ENCODE measurements around the gene GPATCH1.
A peak's percentile ranks its signal among the peaks of the same experiment; 100 is the strongest.

The GPATCH1 gene

DNA sequence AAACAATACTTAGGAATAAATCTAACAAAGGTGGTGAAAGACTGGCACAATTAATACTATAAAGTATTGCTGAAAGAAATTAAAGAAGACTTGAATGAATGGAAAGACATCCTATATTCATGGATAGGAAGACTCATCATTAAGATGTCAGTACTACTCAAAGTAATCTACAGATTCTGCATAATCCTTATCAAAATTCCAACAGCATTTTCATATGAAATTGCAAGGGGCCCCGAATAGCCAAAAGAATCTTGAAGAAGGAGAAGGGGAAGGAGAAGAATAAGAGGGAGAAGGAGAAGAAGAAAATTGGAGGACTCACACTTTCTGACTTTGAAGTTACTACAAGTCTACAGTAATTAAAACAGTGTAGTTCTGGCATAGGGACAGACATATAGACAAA, 87.5 kb downstream of the GPATCH1 start:
- H3K27ac ChIP-seq = no peak overlapping the region
- TF ChIP-seq, protein P1, sequence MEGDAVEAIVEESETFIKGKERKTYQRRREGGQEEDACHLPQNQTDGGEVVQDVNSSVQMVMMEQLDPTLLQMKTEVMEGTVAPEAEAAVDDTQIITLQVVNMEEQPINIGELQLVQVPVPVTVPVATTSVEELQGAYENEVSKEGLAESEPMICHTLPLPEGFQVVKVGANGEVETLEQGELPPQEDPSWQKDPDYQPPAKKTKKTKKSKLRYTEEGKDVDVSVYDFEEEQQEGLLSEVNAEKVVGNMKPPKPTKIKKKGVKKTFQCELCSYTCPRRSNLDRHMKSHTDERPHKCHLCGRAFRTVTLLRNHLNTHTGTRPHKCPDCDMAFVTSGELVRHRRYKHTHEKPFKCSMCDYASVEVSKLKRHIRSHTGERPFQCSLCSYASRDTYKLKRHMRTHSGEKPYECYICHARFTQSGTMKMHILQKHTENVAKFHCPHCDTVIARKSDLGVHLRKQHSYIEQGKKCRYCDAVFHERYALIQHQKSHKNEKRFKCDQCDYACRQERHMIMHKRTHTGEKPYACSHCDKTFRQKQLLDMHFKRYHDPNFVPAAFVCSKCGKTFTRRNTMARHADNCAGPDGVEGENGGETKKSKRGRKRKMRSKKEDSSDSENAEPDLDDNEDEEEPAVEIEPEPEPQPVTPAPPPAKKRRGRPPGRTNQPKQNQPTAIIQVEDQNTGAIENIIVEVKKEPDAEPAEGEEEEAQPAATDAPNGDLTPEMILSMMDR (conservative IDR thresholded peaks at IDR 0.05) = no peak

DNA sequence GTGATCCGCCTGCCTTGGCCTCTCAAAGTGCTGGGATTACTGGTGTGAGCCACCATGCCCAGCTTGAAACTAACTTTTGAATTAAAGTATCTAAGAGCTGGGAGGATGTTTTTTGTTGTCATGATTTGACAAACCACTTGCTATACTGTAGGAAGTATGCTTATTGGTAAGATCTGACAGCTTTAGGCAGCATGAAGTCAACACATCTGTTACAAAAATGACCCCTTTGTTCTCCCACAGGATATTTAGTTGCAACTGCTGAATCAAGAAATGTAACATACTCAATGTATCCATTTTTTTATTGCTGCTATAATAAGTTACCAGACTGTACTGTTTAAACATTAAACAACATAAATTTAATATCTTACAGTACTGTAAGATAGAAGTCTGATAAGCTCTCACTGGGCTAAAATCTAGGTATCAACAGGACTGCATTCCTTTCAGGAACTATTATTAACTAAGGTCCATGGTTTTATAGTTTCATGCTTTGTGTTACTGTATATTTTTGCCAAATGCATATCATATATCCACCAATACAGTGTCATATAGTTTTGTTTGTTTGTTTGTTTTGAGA, 90.3 kb downstream of the GPATCH1 start:
- TF ChIP-seq, protein P1 (conservative IDR thresholded peaks at IDR 0.05) = no peak
- peak overlapping the region; percentile 53 for H3K27ac ChIP-seq

DNA sequence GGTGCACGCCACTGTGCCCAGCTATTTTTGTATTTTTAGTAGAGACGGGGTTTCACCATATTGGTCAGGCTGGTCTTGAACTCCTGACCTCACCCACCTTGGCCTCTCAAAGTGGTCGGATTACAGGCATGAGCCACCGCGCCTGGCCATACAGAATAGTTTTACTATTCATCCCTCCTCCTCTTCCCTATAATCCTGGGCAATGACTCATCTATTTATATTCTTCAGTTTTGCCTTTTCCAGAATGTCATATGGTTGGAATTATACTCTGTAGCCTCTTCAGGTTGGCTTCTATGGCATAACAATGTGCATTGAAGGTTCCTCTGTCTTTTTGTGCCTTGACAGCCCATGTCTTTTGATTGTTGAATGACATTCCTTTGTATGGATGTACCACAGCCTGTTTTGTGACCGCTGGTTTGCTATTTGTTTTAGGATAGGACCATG, 91.0 kb downstream of the GPATCH1 start:
- TF ChIP-seq, protein P1 (conservative IDR thresholded peaks at IDR 0.05) = no peak
- peak overlapping the region; percentile 53 for H3K27ac ChIP-seq

DNA sequence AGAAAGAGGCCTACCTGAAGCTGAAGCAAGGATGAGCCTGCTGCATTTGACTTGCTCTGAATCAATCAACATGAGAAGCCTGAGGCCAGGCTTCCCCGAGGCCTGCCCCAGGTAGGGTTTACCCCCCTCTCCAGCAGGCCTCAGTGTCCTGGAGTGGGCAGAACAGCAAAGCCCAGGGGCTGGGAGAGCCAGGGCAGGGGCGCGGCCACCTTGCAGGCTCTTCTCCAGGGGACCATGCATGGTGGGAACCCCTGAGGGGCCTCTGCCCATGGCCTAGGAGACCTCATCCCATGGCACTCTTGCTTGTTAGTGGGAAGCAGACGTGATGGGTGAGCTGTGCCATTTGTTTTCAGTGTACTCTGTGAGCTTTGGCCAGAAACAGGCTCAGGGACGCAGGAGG, 93.2 kb downstream of the GPATCH1 start:
- no peak overlapping the region for H3K27ac ChIP-seq
- TF ChIP-seq, protein P1 (conservative IDR thresholded peaks at IDR 0.05) = no peak

DNA sequence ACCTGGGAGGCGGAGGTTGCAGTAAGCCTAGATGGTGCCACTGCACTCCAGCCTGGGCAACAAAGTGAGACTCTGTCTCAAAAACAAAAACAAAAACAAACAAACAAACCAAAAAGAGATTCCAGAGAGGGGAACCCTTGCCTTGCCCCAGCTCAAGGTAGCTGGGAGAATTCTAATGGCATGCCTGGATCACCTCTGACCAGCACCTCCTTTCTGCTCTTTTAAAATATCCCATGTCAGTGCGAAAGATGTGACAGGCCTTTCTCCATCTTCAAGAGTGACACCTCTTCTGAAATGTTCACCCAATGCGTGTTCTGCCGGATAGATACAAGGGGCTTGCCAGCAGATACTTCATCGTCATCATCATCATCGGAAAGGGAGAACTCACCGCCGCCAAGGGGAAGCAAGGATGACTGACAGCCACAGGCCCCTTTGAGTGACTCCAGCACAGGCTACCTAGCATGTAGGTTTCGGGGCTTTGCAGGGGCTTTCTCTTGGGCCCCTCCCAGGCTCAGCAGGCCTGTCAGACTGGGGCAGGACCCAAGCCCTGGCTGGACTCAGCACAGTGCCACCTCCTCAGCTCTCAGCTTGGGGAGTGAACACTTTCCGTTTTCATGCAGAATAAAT, 94.3 kb downstream of the GPATCH1 start:
- H3K27ac ChIP-seq = peak overlapping the region; percentile 97
- TF ChIP-seq, protein P1 (conservative IDR thresholded peaks at IDR 0.05) = no peak

DNA sequence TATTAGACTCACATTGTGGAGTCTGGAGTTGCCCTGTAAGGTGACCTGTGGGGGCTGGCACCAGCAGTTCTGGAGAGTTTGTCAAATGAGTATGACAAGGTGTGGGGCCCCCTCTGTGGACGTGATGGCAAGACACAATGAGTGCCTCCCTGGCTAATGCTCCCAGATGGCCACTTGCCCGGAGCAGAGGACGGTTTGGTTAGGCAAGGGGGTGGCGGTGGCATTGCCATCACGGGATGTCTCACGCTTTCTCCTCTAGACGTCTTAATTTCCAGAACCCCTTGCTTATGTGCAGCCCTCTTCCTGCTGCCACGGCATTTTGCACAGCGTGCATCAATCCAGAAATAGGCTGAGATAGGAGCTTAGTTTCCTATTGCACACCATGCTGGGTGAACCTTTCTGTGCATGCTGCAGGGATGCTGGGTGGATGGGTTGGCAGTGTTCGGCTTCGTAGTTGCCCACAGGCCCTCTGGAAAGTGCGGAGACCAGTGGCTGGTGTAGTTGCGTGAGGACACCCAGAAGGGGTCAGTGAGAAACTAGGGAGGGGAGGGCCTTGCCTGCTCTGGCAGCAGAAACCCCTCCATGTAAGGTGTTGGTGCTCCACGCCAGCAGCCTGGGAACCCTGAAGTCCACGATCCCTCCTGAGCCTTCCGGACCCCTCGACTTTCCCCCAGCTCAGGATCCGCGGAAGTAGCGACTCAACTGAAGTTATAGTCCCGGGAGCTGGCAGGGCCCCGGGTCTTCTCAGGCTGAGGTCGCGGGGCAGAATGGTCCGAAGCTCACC, 95.1 kb downstream of the GPATCH1 start:
- H3K27ac ChIP-seq = peak overlapping the region; percentile 97
- TF ChIP-seq, protein P1 (conservative IDR thresholded peaks at IDR 0.05) = peak; percentile 23; the same call in 1 of the 2 replicates

DNA sequence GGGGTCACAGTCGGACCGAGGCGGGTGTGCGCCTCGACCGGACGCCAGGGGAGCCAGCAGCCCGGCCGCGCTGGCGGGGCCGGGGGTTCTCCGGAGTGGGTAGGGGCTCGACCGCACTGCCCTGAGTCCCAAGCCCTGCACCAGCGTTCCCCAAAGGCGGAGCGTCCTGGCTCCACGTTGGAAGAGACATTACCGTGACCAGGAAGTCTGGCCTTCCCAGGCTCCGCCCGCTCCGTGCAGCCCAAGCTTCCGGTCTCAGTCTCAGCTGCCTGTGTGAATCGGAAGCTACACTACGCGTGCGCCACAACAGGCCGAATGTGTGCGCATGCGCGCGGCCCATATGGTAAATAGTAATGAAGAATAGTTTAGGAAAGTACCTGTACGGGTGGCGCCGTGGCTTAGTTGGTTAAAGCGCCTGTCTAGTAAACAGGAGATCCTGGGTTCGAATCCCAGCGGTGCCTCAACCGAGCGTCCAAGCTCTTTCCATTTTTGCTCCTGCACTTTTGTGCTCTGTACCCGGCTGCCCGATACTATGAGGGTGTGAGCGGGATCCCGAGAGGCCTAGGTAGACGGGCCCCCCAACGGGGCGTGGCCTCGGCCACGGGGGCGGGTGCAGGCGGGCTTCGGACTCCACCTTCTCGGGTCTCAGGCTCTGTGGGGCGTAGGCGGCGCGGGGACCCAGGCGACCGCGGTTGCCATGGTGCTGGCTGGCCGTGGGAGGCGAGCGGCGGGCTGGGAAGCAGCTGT, 95.9 kb downstream of the GPATCH1 start:
- H3K27ac ChIP-seq = peak overlapping the region; percentile 97
- TF ChIP-seq, protein P1 (conservative IDR thresholded peaks at IDR 0.05) = no peak; the same call in 1 of the 2 replicates

All from VCaP (cell line).